Measurements from ENCODE around the gene LUM.

The LUM gene

GRCh38 chr12:91113621-91114020 lies 2.3 kb upstream of the LUM start:
- H3K36me3 ChIP-seq (ENCODE audit: control insufficient read depth in 2 of 2, insufficient read depth in 1 of 2, low read length in 2 of 2): no peaks in the 10 kb centered on the region
- H3K27ac ChIP-seq (ENCODE audit: extremely low read depth, low read depth, low read length): no peak overlapping the region
- 0 out of 2 replicates have a peak, but pooled peaks cover 2% of the 10 kb centered on the region for H3K4me1 ChIP-seq (ENCODE audit: control insufficient read depth, insufficient read depth, low read length)
- no peaks in the 10 kb centered on the region for H3K9me3 ChIP-seq (ENCODE audit: control insufficient read depth, insufficient read depth, low read depth, low read length)
- CTCF ChIA-PET: interaction anchor here (6.1 kb wide), 1 partner anchor 134 kb away, joined by 84 read pairs; no protein-coding TSS in a partner anchor
- no peak overlapping the region for H3K4me3 ChIP-seq (ENCODE audit: low read depth, low read length)
- TF ChIP-seq ZNF140 (tag by site-specific recombination; IDR thresholded peaks at IDR 0.05) (no peak), ZSCAN23 (tag by site-specific recombination; IDR thresholded peaks at IDR 0.05) (no peak), ZNF560 (tag by site-specific recombination; IDR thresholded peaks at IDR 0.05; ENCODE audit: borderline replicate concordance) (no peak)
- POLR2A ChIA-PET: no interaction called here

GRCh38 chr12:91110311-91110924 lies 876 bp downstream of the LUM start:
- ChIA-PET CTCF (interaction anchor here (0.6 to 6.1 kb wide), 13 partner anchors 11 to 244 kb away, joined by 3 to 84 read pairs (median 4); no protein-coding TSS in a partner anchor), POLR2A (no interaction called here)
- TF ChIP-seq ZNF10 (tag by site-specific recombination; IDR thresholded peaks at IDR 0.05) (no peak), GLI4 (tag by site-specific recombination; IDR thresholded peaks at IDR 0.05) (no peak), GFI1B (tag by site-specific recombination; IDR thresholded peaks at IDR 0.05) (no peak), ZNF184 (tag by site-specific recombination; IDR thresholded peaks at IDR 0.05) (no peak), IKZF3 (tag by site-specific recombination; IDR thresholded peaks at IDR 0.05) (no peak), KLF7 (tag by site-specific recombination; IDR thresholded peaks at IDR 0.05; ENCODE audit: borderline replicate concordance) (no peak), ELK4 (IDR thresholded peaks at IDR 0.05; ENCODE audit: borderline replicate concordance, low read depth, low read length) (no peak), FEZF1 (tag by site-specific recombination; IDR thresholded peaks at IDR 0.05) (no peak), TSHZ1 (tag by site-specific recombination; IDR thresholded peaks at IDR 0.05; ENCODE audit: borderline replicate concordance) (no peak), ZNF214 (tag by site-specific recombination; IDR thresholded peaks at IDR 0.05; ENCODE audit: borderline replicate concordance) (no peak), ZNF280C (tag by site-specific recombination; IDR thresholded peaks at IDR 0.05) (no peak), ZNF114 (tag by site-specific recombination; IDR thresholded peaks at IDR 0.05) (no peak)
- H3K4me1 ChIP-seq (ENCODE audit: control insufficient read depth, insufficient read depth, low read length): 0 out of 2 replicates have a peak, but pooled peaks cover 2% of the 10 kb centered on the region
- H3K9me3 ChIP-seq (ENCODE audit: control insufficient read depth, insufficient read depth, low read depth, low read length): no peaks in the 10 kb centered on the region
- no peak overlapping the region for H3K27ac ChIP-seq (ENCODE audit: extremely low read depth, low read depth, low read length)
- H3K4me3 ChIP-seq (ENCODE audit: low read depth, low read length): no peak overlapping the region
- H3K36me3 ChIP-seq (ENCODE audit: control insufficient read depth in 2 of 2, insufficient read depth in 1 of 2, low read length in 2 of 2): no peaks in the 10 kb centered on the region

Measured in HEK293 (cell line).